ENCODE results near the gene SLC9A2.
A peak's percentile ranks its signal among the peaks of the same experiment; 100 is the strongest.

The SLC9A2 gene

GRCh38 chr2:102718387-102719316 is 99.3 kb downstream of the SLC9A2 start:
- Histone ChIP-seq H3K9ac (ENCODE audit: low read length) (no peak overlapping the region), H3K4me1 (ENCODE audit: control insufficient read depth, insufficient read depth, low read length) (no peaks in the 10 kb centered on the region), H3K36me3 (ENCODE audit: control insufficient read depth, insufficient read depth, low read length) (peaks cover 12% of the 10 kb centered on the region), H3K4me3 (ENCODE audit: low read length) (no peak overlapping the region), H3K27me3 (ENCODE audit: control insufficient read depth, insufficient read depth, low read length) (no peaks in the 10 kb centered on the region), H3K9me3 (ENCODE audit: control insufficient read depth, low read length) (no peaks in the 10 kb centered on the region)

GRCh38 chr2:102724016-102724490 is 104.7 kb downstream of the SLC9A2 start:
- Histone ChIP-seq H3K9me3 (ENCODE audit: control insufficient read depth, low read length) (no peaks in the 10 kb centered on the region), H3K9ac (ENCODE audit: low read length) (no peak overlapping the region), H3K36me3 (ENCODE audit: control insufficient read depth, insufficient read depth, low read length) (peaks cover 4% of the 10 kb centered on the region)

GRCh38 chr2:102724553-102724952 is 105.2 kb downstream of the SLC9A2 start:
- H3K4me3 ChIP-seq (ENCODE audit: low read length), result no peak overlapping the region
- peaks cover 2% of the 10 kb centered on the region for H3K36me3 ChIP-seq (ENCODE audit: control insufficient read depth, insufficient read depth, low read length)
- no peak overlapping the region for H3K9ac ChIP-seq (ENCODE audit: low read length)
- H3K4me1 ChIP-seq (ENCODE audit: control insufficient read depth, insufficient read depth, low read length), result peaks cover 5% of the 10 kb centered on the region
- H3K27me3 ChIP-seq (ENCODE audit: control insufficient read depth, insufficient read depth, low read length), result no peaks in the 10 kb centered on the region
- no peaks in the 10 kb centered on the region for H3K9me3 ChIP-seq (ENCODE audit: control insufficient read depth, low read length)

More at GRCh38 chr2:102724016-102724490, 104.7 kb downstream of the SLC9A2 start:
- Histone ChIP-seq H3K4me1 (ENCODE audit: control insufficient read depth, insufficient read depth, low read length) (peaks cover 5% of the 10 kb centered on the region), H3K4me3 (ENCODE audit: low read length) (no peak overlapping the region), H3K27me3 (ENCODE audit: control insufficient read depth, insufficient read depth, low read length) (no peaks in the 10 kb centered on the region)

GRCh38 chr2:102726128-102727087 is 107.1 kb downstream of the SLC9A2 start:
- Histone ChIP-seq H3K9ac (ENCODE audit: low read length) (no peak overlapping the region), H3K4me1 (ENCODE audit: control insufficient read depth, insufficient read depth, low read length) (peaks cover 5% of the 10 kb centered on the region), H3K36me3 (ENCODE audit: control insufficient read depth, insufficient read depth, low read length) (no peaks in the 10 kb centered on the region), H3K4me3 (ENCODE audit: low read length) (no peak overlapping the region), H3K27me3 (ENCODE audit: control insufficient read depth, insufficient read depth, low read length) (no peaks in the 10 kb centered on the region), H3K9me3 (ENCODE audit: control insufficient read depth, low read length) (no peaks in the 10 kb centered on the region)

GRCh38 chr2:102735416-102736109 is 116.2 kb downstream of the SLC9A2 start:
- Histone ChIP-seq H3K36me3 (ENCODE audit: control insufficient read depth, insufficient read depth, low read length) (no peaks in the 10 kb centered on the region), H3K27me3 (ENCODE audit: control insufficient read depth, insufficient read depth, low read length) (no peaks in the 10 kb centered on the region), H3K4me1 (ENCODE audit: control insufficient read depth, insufficient read depth, low read length) (peaks cover 9% of the 10 kb centered on the region), H3K9ac (ENCODE audit: low read length) (peak overlapping the region; percentile 81), H3K9me3 (ENCODE audit: control insufficient read depth, low read length) (no peaks in the 10 kb centered on the region), H3K4me3 (ENCODE audit: low read length) (peak overlapping the region; percentile 60)

- Histone ChIP-seq H3K36me3 (ENCODE audit: control insufficient read depth, insufficient read depth, low read length) (no peaks in the 10 kb centered on the region), H3K4me1 (ENCODE audit: control insufficient read depth, insufficient read depth, low read length) (peaks cover 9% of the 10 kb centered on the region), H3K9me3 (ENCODE audit: control insufficient read depth, low read length) (no peaks in the 10 kb centered on the region)
These were observed 116.7 kb downstream of the SLC9A2 start for GRCh38 chr2:102736110-102736409.

GRCh38 chr2:102736410-102737409 is 117.4 kb downstream of the SLC9A2 start:
- Histone ChIP-seq H3K4me1 (ENCODE audit: control insufficient read depth, insufficient read depth, low read length) (peaks cover 9% of the 10 kb centered on the region), H3K36me3 (ENCODE audit: control insufficient read depth, insufficient read depth, low read length) (no peaks in the 10 kb centered on the region), H3K9me3 (ENCODE audit: control insufficient read depth, low read length) (no peaks in the 10 kb centered on the region), H3K27me3 (ENCODE audit: control insufficient read depth, insufficient read depth, low read length) (no peaks in the 10 kb centered on the region), H3K4me3 (ENCODE audit: low read length) (peak overlapping the region; percentile 60), H3K9ac (ENCODE audit: low read length) (peak overlapping the region; percentile 81)

More at GRCh38 chr2:102736110-102736409, 116.7 kb downstream of the SLC9A2 start:
- H3K27me3 ChIP-seq (ENCODE audit: control insufficient read depth, insufficient read depth, low read length), result no peaks in the 10 kb centered on the region
- H3K4me3 ChIP-seq (ENCODE audit: low read length), result peak overlapping the region; percentile 60
- peak overlapping the region; percentile 81 for H3K9ac ChIP-seq (ENCODE audit: low read length)

- Histone ChIP-seq H3K9ac (ENCODE audit: low read length) (no peak overlapping the region), H3K27me3 (ENCODE audit: control insufficient read depth, insufficient read depth, low read length) (no peaks in the 10 kb centered on the region), H3K4me3 (ENCODE audit: low read length) (peak overlapping the region; percentile 60), H3K9me3 (ENCODE audit: control insufficient read depth, low read length) (no peaks in the 10 kb centered on the region), H3K4me1 (ENCODE audit: control insufficient read depth, insufficient read depth, low read length) (peaks cover 9% of the 10 kb centered on the region), H3K36me3 (ENCODE audit: control insufficient read depth, insufficient read depth, low read length) (no peaks in the 10 kb centered on the region)
These were observed 118.1 kb downstream of the SLC9A2 start for GRCh38 chr2:102737431-102737830.

- H3K9ac ChIP-seq (ENCODE audit: low read length), result no peak overlapping the region
- no peaks in the 10 kb centered on the region for H3K4me1 ChIP-seq (ENCODE audit: control insufficient read depth, insufficient read depth, low read length)
- H3K4me3 ChIP-seq (ENCODE audit: low read length), result no peak overlapping the region
- no peaks in the 10 kb centered on the region for H3K9me3 ChIP-seq (ENCODE audit: control insufficient read depth, low read length)
- H3K36me3 ChIP-seq (ENCODE audit: control insufficient read depth, insufficient read depth, low read length), result no peaks in the 10 kb centered on the region
- H3K27me3 ChIP-seq (ENCODE audit: control insufficient read depth, insufficient read depth, low read length), result no peaks in the 10 kb centered on the region
These were observed 123.9 kb downstream of the SLC9A2 start for GRCh38 chr2:102743259-102743658.

- Histone ChIP-seq H3K36me3 (ENCODE audit: control insufficient read depth, insufficient read depth, low read length) (no peaks in the 10 kb centered on the region), H3K9me3 (ENCODE audit: control insufficient read depth, low read length) (no peaks in the 10 kb centered on the region), H3K9ac (ENCODE audit: low read length) (no peak overlapping the region), H3K4me1 (ENCODE audit: control insufficient read depth, insufficient read depth, low read length) (no peaks in the 10 kb centered on the region), H3K4me3 (ENCODE audit: low read length) (no peak overlapping the region), H3K27me3 (ENCODE audit: control insufficient read depth, insufficient read depth, low read length) (no peaks in the 10 kb centered on the region)
These were observed 128.8 kb downstream of the SLC9A2 start for GRCh38 chr2:102748107-102748506.

GRCh38 chr2:102749938-102750337 is 130.6 kb downstream of the SLC9A2 start:
- Histone ChIP-seq H3K9ac (ENCODE audit: low read length) (no peak overlapping the region), H3K9me3 (ENCODE audit: control insufficient read depth, low read length) (no peaks in the 10 kb centered on the region), H3K4me1 (ENCODE audit: control insufficient read depth, insufficient read depth, low read length) (no peaks in the 10 kb centered on the region), H3K4me3 (ENCODE audit: low read length) (no peak overlapping the region), H3K27me3 (ENCODE audit: control insufficient read depth, insufficient read depth, low read length) (no peaks in the 10 kb centered on the region), H3K36me3 (ENCODE audit: control insufficient read depth, insufficient read depth, low read length) (no peaks in the 10 kb centered on the region)
